ENCODE data around the gene ARSB. TPM values are rescaled to one million over a fixed set of nuclear protein-coding genes. Genes with fewer than 3 reads are reported as not detected.

ARSB gene
- total RNA-seq, 6 donors from 2014 or later: 9.8 to 24.1 (median 18.7) TPM

GRCh38 chr5:78730300-78731094 lies 254.6 kb downstream of the ARSB start:
- H3K27ac ChIP-seq: no peak overlapping the region
- H3K4me3 ChIP-seq: no peak overlapping the region
- ATAC-seq (ENCODE audit: low FRiP score in 2 of 2): no peak
- TF ChIP-seq POLR2AphosphoS5 (IDR thresholded peaks at IDR 0.05) (no peak), EP300 (IDR thresholded peaks at IDR 0.05) (no peak), POLR2A (IDR thresholded peaks at IDR 0.05) (no peak)
- TF ChIP-seq, protein P1, sequence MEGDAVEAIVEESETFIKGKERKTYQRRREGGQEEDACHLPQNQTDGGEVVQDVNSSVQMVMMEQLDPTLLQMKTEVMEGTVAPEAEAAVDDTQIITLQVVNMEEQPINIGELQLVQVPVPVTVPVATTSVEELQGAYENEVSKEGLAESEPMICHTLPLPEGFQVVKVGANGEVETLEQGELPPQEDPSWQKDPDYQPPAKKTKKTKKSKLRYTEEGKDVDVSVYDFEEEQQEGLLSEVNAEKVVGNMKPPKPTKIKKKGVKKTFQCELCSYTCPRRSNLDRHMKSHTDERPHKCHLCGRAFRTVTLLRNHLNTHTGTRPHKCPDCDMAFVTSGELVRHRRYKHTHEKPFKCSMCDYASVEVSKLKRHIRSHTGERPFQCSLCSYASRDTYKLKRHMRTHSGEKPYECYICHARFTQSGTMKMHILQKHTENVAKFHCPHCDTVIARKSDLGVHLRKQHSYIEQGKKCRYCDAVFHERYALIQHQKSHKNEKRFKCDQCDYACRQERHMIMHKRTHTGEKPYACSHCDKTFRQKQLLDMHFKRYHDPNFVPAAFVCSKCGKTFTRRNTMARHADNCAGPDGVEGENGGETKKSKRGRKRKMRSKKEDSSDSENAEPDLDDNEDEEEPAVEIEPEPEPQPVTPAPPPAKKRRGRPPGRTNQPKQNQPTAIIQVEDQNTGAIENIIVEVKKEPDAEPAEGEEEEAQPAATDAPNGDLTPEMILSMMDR (IDR thresholded peaks at IDR 0.05): no peak
- H3K27me3 ChIP-seq: no peaks in the 10 kb centered on the region
- no peak for DNase-seq
- no peaks in the 10 kb centered on the region for H3K36me3 ChIP-seq
- no peaks in the 10 kb centered on the region for H3K4me1 ChIP-seq
- H3K9me3 ChIP-seq: no peaks in the 10 kb centered on the region
- 92 to 95% methylated on average over 1 of the region's 1 CpG for WGBS, 2 donors

GRCh38 chr5:78727786-78728761 lies 257.0 kb downstream of the ARSB start:
- no peak for DNase-seq
- TF ChIP-seq POLR2AphosphoS5 (IDR thresholded peaks at IDR 0.05): no peak
- TF ChIP-seq POLR2A (IDR thresholded peaks at IDR 0.05): no peak
- no peak for TF ChIP-seq EP300 (IDR thresholded peaks at IDR 0.05)
- TF ChIP-seq, protein P1 (IDR thresholded peaks at IDR 0.05): no peak
- no peak for ATAC-seq (ENCODE audit: low FRiP score in 2 of 2)
- no peaks in the 10 kb centered on the region for H3K36me3 ChIP-seq
- WGBS, 2 donors: 91 to 96% methylated on average over 7 of the region's 7 CpGs
- H3K27me3 ChIP-seq: no peaks in the 10 kb centered on the region
- no peaks in the 10 kb centered on the region for H3K9me3 ChIP-seq
- no peak overlapping the region for H3K4me3 ChIP-seq
- H3K27ac ChIP-seq: no peak overlapping the region
- no peaks in the 10 kb centered on the region for H3K4me1 ChIP-seq

Small RNA genes lying within 50 kb of the gene (small RNA-seq; reads per million reads assigned to genes)
- 0 reads per million in 4 donors for gene AC025755.1

Other genes starting within 250 kb of the ARSB start
- 1 to 10 TPM in 4 of 6 donors, under 1 TPM in 2; 0.46 to 1.3 (median 1.1) TPM for gene DMGDH, start 84.4 kb upstream of the ARSB start, total RNA-seq
- gene BHMT2, start 84.5 kb upstream of the ARSB start, total RNA-seq: 1 to 10 TPM in 4 of 6 donors, under 1 TPM in 2; 0.46 to 3.9 (median 1.4) TPM
- 1 to 10 TPM in 1 of 6 donors, under 1 TPM in 2, not detected in 3; 0.26 to 1.4 (median 0.84) TPM for gene BHMT, start 126.5 kb upstream of the ARSB start, total RNA-seq

All from upper lobe of left lung (tissue), 6 donors.